Activated CD8-positive, alpha-beta T cell treated with anti-CD3 and anti-CD28 coated beads for 36 hours (primary cell): ENCODE results near the gene ACAA2. TPM values are rescaled to one million over a fixed set of nuclear protein-coding genes. Genes with fewer than 3 reads are reported as not detected.
"Not testable (repeated sequence)": the region's sequence is repeated elsewhere in the genome, so short reads cannot be mapped to it uniquely, and the experiment has no call there.

ENCODE experiments used
- ATAC-seq: fragments of 200-7000 bp; cut with Tn5 transposase; one replicate; pipeline ENCODE4 v1.10.0; 2021; ENCODE audit warnings: mild to moderate bottlenecking, moderate library complexity
- CTCF ChIA-PET: fragments of 350-600 bp; sonication (Branson Sonifier 250); formaldehyde crosslinking; loops from one replicate; lab custom pipeline; 2021; ENCODE audit warnings: antibody characterized with exemption; lab: Charles Lee
- POLR2A ChIA-PET: fragments of 350-600 bp; sonication (Branson Sonifier 250); formaldehyde crosslinking; loops from one replicate; lab custom pipeline; 2021; ENCODE audit warnings: antibody characterized with exemption; lab: Charles Lee
- DNase-seq: peaks from one replicate; pipeline ENCODE4 v3.0.0-alpha.2; 2020
- H3K27ac Mint-ChIP-seq: one replicate; pipeline ENCODE4 v1.8.0; 2021; ENCODE audit warnings: mild to moderate bottlenecking, mixed read lengths
- H3K27me3 Mint-ChIP-seq: one replicate; pipeline ENCODE4 v1.8.0; 2021; ENCODE audit warnings: mixed read lengths
- H3K36me3 Mint-ChIP-seq: one replicate; pipeline ENCODE4 v1.8.0; 2021; ENCODE audit warnings: low read depth, mixed read lengths
- H3K4me1 Mint-ChIP-seq: one replicate; pipeline ENCODE4 v1.8.0; 2021; ENCODE audit warnings: low read depth, mixed read lengths
- H3K4me3 Mint-ChIP-seq: one replicate; pipeline ENCODE4 v1.8.0; 2021; ENCODE audit warnings: mild to moderate bottlenecking, moderate library complexity, mixed read lengths
- H3K9me3 Mint-ChIP-seq: one replicate; pipeline ENCODE4 v1.8.0; 2021; ENCODE audit warnings: mixed read lengths
- CTCF ChIP-seq: fragments of 200-600 bp; IDR thresholded peaks from one replicate; pipeline ENCODE4 v1.8.0; 2022; ENCODE audit warnings: antibody characterized with exemption, mild to moderate bottlenecking
- intact Hi-C: fragments of 100-400 bp; cut with micrococcal nuclease; formaldehyde crosslinking; loops from one replicate; pipeline ENCODE4 v1.10.0; 2022
- total RNA-seq, 2 experiments: library from RNA; stranded (reverse); gene quantifications; one replicate each; pipeline ENCODE4 v1.2.3, GENCODE V29; 2021

The ACAA2 gene
- total RNA-seq, 2 experiments from 2014 or later: 83.3 to 84.6 TPM

GRCh38 chr18:49794743-49795142 is 18.6 kb downstream of the ACAA2 start:
- Mint-ChIP-seq H3K9me3 (peaks cover 1% of the 10 kb centered on the region), H3K4me3 (no peak overlapping the region), H3K27me3 (no peaks in the 10 kb centered on the region), H3K36me3 (peaks cover 46% of the 10 kb centered on the region), H3K4me1 (peaks cover 22% of the 10 kb centered on the region), H3K27ac (peak overlapping the region; percentile 28)
- CTCF ChIA-PET: interaction anchor here (1.1 kb wide), 1 partner anchor 64 kb away, joined by 3 read pairs; no protein-coding TSS in a partner anchor
- intact Hi-C loops: no loop called here
- POLR2A ChIA-PET: interaction anchor here (0.6 to 0.9 kb wide), 2 partner anchors 18 to 116 kb away, joined by 3 to 4 read pairs; no protein-coding TSS in a partner anchor
- no peak for DNase-seq
- TF ChIP-seq CTCF: no peak
- ATAC-seq: no peak

- peak; percentile 43 for ATAC-seq
- DNase-seq: peak; percentile 42
- H3K27ac Mint-ChIP-seq: peak overlapping the region; percentile 49
- intact Hi-C loops: loop anchor here (10.0 kb wide), 1 partner anchor 65 kb away; no protein-coding TSS in a partner anchor
- H3K4me1 Mint-ChIP-seq: peaks cover 42% of the 10 kb centered on the region
- H3K27me3 Mint-ChIP-seq, H3K4me3 Mint-ChIP-seq, H3K9me3 Mint-ChIP-seq, POLR2A ChIA-PET: not testable (repeated sequence)
- CTCF ChIA-PET: interaction anchor here (1.0 to 1.6 kb wide), 2 partner anchors 9 to 316 kb away, joined by 3 read pairs; no protein-coding TSS in a partner anchor
- H3K36me3 Mint-ChIP-seq: peaks cover 61% of the 10 kb centered on the region
Measured at GRCh38 chr18:49789560-49790134, 23.7 kb downstream of the ACAA2 start.

- TF ChIP-seq CTCF: no peak
- intact Hi-C loops: loop anchor here (10.0 kb wide), 1 partner anchor 66 kb away; no protein-coding TSS in a partner anchor
- peaks cover 1% of the 10 kb centered on the region for H3K9me3 Mint-ChIP-seq
- DNase-seq: no peak
- peak overlapping the region; percentile 58 for H3K27ac Mint-ChIP-seq
- H3K4me3 Mint-ChIP-seq: peak overlapping the region; percentile 2
- H3K4me1 Mint-ChIP-seq: peaks cover 46% of the 10 kb centered on the region
- H3K27me3 Mint-ChIP-seq: no peaks in the 10 kb centered on the region
- ATAC-seq: peak; percentile 72
- CTCF ChIA-PET: interaction anchor here (1.6 kb wide), 1 partner anchor 10 kb away, joined by 3 read pairs; no protein-coding TSS in a partner anchor
- peaks cover 65% of the 10 kb centered on the region for H3K36me3 Mint-ChIP-seq
- POLR2A ChIA-PET: no interaction called here
Measured at GRCh38 chr18:49788327-49788898, 24.9 kb downstream of the ACAA2 start.

- no peaks in the 10 kb centered on the region for H3K27me3 Mint-ChIP-seq
- peaks cover 1% of the 10 kb centered on the region for H3K9me3 Mint-ChIP-seq
- peaks cover 46% of the 10 kb centered on the region for H3K4me1 Mint-ChIP-seq
- ChIA-PET CTCF (interaction anchor here (0.6 kb wide), 1 partner anchor 69 kb away, joined by 3 read pairs; no protein-coding TSS in a partner anchor), POLR2A (interaction anchor here (1.4 kb wide), 1 partner anchor 19 kb away, joined by 3 read pairs; no protein-coding TSS in a partner anchor)
- no peak overlapping the region for H3K4me3 Mint-ChIP-seq
- H3K27ac Mint-ChIP-seq: peak overlapping the region; percentile 20
- intact Hi-C loops: loop anchor here (10.0 kb wide), 1 partner anchor 69 kb away; no protein-coding TSS in a partner anchor
- no peak for TF ChIP-seq CTCF
- H3K36me3 Mint-ChIP-seq: peaks cover 66% of the 10 kb centered on the region
- ATAC-seq (peak; percentile 50), DNase-seq (no peak)
Measured at GRCh38 chr18:49786019-49786720, 27.2 kb downstream of the ACAA2 start.

- H3K36me3 Mint-ChIP-seq: peaks cover 65% of the 10 kb centered on the region
- ChIA-PET POLR2A (interaction anchor here (0.6 to 2.0 kb wide), 3 partner anchors 18 to 57 kb away, joined by 3 to 4 read pairs (median 3); no protein-coding TSS in a partner anchor), CTCF (no interaction called here)
- ATAC-seq: no peak
- H3K27me3 Mint-ChIP-seq: no peaks in the 10 kb centered on the region
- intact Hi-C loops: loop anchor here (10.0 kb wide), 1 partner anchor 70 kb away; no protein-coding TSS in a partner anchor
- no peak for TF ChIP-seq CTCF
- peaks cover 39% of the 10 kb centered on the region for H3K4me1 Mint-ChIP-seq
- no peak for DNase-seq
- H3K9me3 Mint-ChIP-seq: no peaks in the 10 kb centered on the region
- no peak overlapping the region for H3K27ac Mint-ChIP-seq
- H3K4me3 Mint-ChIP-seq: no peak overlapping the region
Measured at GRCh38 chr18:49784427-49785185, 28.7 kb downstream of the ACAA2 start.

- CTCF ChIA-PET, H3K4me3 Mint-ChIP-seq, H3K27ac Mint-ChIP-seq, DNase-seq, ATAC-seq, H3K9me3 Mint-ChIP-seq, H3K27me3 Mint-ChIP-seq: not testable (repeated sequence)
- H3K36me3 Mint-ChIP-seq: peaks cover 66% of the 10 kb centered on the region
- intact Hi-C loops: loop anchor here (10.0 kb wide), 1 partner anchor 71 kb away; no protein-coding TSS in a partner anchor
- peaks cover 29% of the 10 kb centered on the region for H3K4me1 Mint-ChIP-seq
- POLR2A ChIA-PET: interaction anchor here (2.0 kb wide), 1 partner anchor 28 kb away, joined by 4 read pairs; no protein-coding TSS in a partner anchor
Measured at GRCh38 chr18:49783631-49784030, 29.7 kb downstream of the ACAA2 start.
